Liver (tissue), 3 donors: ENCODE measurements around the gene MTCH1.

Experiments
- ATF3 ChIP-seq: IDR thresholded peaks from 2 replicates; pipeline ENCODE4 v1.6.1; 2016; ENCODE audit warnings: antibody characterized with exemption
- CTCF ChIP-seq: fragments of 150-350 bp; IDR thresholded peaks from 2 replicates; pipeline ENCODE4 v1.5.1; 2017; ENCODE audit warnings: improper control_type of control experiment, low read depth, low read length; ENCODE audit not compliant: missing input control
- FOXA1 ChIP-seq: IDR thresholded peaks from 2 replicates; pipeline ENCODE4 v1.6.1; 2016; ENCODE audit warnings: antibody characterized with exemption
- GABPA ChIP-seq, 2 donors: IDR thresholded peaks in 1 of 2; conservative IDR thresholded peaks in 1 of 2; 2 replicates each; pipeline ENCODE4 v1.6.1; 2016; ENCODE audit warnings: antibody characterized with exemption in 2 of 2, mild to moderate bottlenecking in 1 of 2, moderate library complexity in 1 of 2
- HNF4A ChIP-seq, 2 donors: conservative IDR thresholded peaks; 2 replicates each; pipeline ENCODE4 v1.6.1; 2016; ENCODE audit warnings: antibody characterized with exemption in 2 of 2, mild to moderate bottlenecking in 2 of 2
- MAX ChIP-seq: IDR thresholded peaks from 2 replicates; pipeline ENCODE4 v1.6.1; 2016; ENCODE audit warnings: antibody characterized with exemption
- RAD21 ChIP-seq, 2 donors: IDR thresholded peaks; 2 replicates each; pipeline ENCODE4 v1.6.1; 2016; ENCODE audit warnings: antibody characterized with exemption in 2 of 2, mild to moderate bottlenecking in 2 of 2
- YY1 ChIP-seq: IDR thresholded peaks from 2 replicates; pipeline ENCODE4 v1.6.1; 2016; ENCODE audit warnings: antibody characterized with exemption, mild to moderate bottlenecking
- ZBTB33 ChIP-seq: IDR thresholded peaks from 2 replicates; pipeline ENCODE4 v1.6.1; 2016; ENCODE audit warnings: antibody characterized with exemption
- donor health status: healthy.
- donor health status: healthy.

- TF ChIP-seq CTCF: no peak
- no peak for TF ChIP-seq MAX
- no peak for TF ChIP-seq FOXA1
- TF ChIP-seq YY1: no peak
- no peak for TF ChIP-seq RAD21 (IDR thresholded peaks at IDR 0.05)
- TF ChIP-seq ATF3: no peak
- no peak for TF ChIP-seq GABPA (IDR thresholded peaks at IDR 0.05 in 1 of 2, conservative IDR thresholded peaks at IDR 0.05 in 1 of 2)
- TF ChIP-seq ZBTB33: no peak
- no peak for TF ChIP-seq HNF4A (conservative IDR thresholded peaks at IDR 0.05)
Measured at GRCh38 chr6:36947570-36948351, 38.2 kb downstream of the MTCH1 start.
